SK-N-SH (cell line): Measurements from ENCODE around the gene OCEL1.

ENCODE experiments used
- CTCF ChIP-seq: fragments of 200-600 bp; sonication (generic); IDR thresholded peaks from 2 replicates; pipeline ENCODE4 v1.6.1; 2017; ENCODE audit warnings: antibody characterized with exemption, mild to moderate bottlenecking, moderate library complexity
- ELF1 ChIP-seq: IDR thresholded peaks from 2 replicates; pipeline ENCODE4 v1.4.0; 2012
- EP300 ChIP-seq, 2 experiments: IDR thresholded peaks; 2 replicates each; pipeline versions ENCODE4 v1.4.0 to v1.6.1; 2012; ENCODE audit warnings: borderline replicate concordance in 1 of 2, low read depth in 1 of 2, low read length in 1 of 2
- EZH2phosphoT487 ChIP-seq: fragments of 200-600 bp; sonication (generic); IDR thresholded peaks from 2 replicates; pipeline ENCODE4 v1.6.1; 2017; ENCODE audit warnings: low read depth, mixed run types, mild to moderate bottlenecking, antibody characterized with exemption, moderate library complexity, borderline replicate concordance
- GABPA ChIP-seq: IDR thresholded peaks from 2 replicates; pipeline ENCODE4 v1.4.0; 2012; ENCODE audit warnings: low read depth, mild to moderate bottlenecking
- NRF1 ChIP-seq: IDR thresholded peaks from 2 replicates; pipeline ENCODE4 v1.6.1; 2012; ENCODE audit warnings: low read depth, mild to moderate bottlenecking, low read length
- RAD21 ChIP-seq: IDR thresholded peaks from 2 replicates; pipeline ENCODE4 v1.6.1; 2012; ENCODE audit warnings: mild to moderate bottlenecking, low read length
- REST ChIP-seq: IDR thresholded peaks from 2 replicates; pipeline ENCODE4 v1.6.1; 2012; ENCODE audit warnings: mild to moderate bottlenecking, low read depth, low read length, moderate library complexity
- TF ChIP-seq, protein P1 (sequence below): fragments of 150-350 bp; IDR thresholded peaks from 2 replicates; pipeline ENCODE4 v1.6.1; 2017; ENCODE audit warnings: antibody characterized with exemption, low read length, low read depth, borderline replicate concordance

DNA sequence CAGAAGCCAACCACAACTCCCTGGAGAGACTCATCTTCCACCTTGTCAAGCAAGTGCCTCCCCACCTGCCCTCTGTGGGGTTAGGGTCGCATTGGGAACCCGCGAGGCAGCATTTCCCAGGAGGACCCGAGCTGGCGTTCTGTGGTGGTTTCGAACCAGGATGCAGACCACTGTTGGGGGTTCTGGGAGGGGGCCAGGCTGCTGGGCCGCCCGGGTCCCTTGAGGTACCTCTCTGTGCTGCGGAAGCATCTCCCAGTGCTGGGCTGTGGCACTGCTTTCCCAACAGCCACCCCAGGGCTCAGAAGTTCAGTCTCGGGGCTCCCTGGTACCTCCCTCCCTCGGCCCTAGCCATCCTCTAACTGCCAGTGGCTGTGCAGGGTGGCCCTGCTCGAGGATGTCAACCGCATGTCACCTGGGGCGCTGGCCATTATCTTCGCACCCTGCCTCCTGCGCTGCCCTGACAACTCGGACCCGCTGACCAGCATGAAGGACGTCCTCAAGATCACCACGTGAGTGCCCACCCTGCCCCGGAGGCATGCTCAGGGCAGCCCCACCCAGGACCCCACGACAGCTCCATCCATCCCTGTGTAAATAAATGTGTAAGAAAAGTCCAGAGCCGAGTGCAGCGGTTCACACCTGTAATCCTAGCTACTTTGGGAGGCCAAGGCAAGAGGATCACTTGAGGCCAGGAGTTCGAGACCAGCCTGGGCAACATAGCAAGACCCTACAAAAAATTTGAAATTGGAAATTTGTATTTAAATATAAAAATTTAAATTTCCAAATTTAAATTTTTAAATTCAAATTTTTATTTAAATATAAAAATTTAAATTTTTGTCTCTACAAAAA lies 19.1 kb upstream of the OCEL1 start:
- TF ChIP-seq, protein P1, sequence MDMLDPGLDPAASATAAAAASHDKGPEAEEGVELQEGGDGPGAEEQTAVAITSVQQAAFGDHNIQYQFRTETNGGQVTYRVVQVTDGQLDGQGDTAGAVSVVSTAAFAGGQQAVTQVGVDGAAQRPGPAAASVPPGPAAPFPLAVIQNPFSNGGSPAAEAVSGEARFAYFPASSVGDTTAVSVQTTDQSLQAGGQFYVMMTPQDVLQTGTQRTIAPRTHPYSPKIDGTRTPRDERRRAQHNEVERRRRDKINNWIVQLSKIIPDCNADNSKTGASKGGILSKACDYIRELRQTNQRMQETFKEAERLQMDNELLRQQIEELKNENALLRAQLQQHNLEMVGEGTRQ, result no peak
- TF ChIP-seq RAD21 (no peak), EZH2phosphoT487 (no peak), ELF1 (no peak), CTCF (no peak), GABPA (no peak), REST (no peak), NRF1 (no peak), EP300 (IDR thresholded peaks at IDR 0.05; ENCODE audit: borderline replicate concordance in 1 of 2, low read depth in 1 of 2, low read length in 1 of 2) (no peak)
